SK-N-SH (cell line): ENCODE results near the gene NME8. TPM values are rescaled to one million over a fixed set of nuclear protein-coding genes. Genes with fewer than 3 reads are reported as not detected.
A peak's percentile ranks its signal among the peaks of the same experiment; 100 is the strongest.

ENCODE experiments used
- CTCF ChIA-PET: fragments of 300-600, 350-600 bp; formaldehyde crosslinking; extraction: SDS; loops from one replicate; lab custom pipeline; 2021; lab: Yijun Ruan, JAX
- POLR2A ChIA-PET: fragments of 350-600 bp; sonication (Branson Sonifier 250); formaldehyde crosslinking; extraction: SDS; loops from one replicate; lab custom pipeline; 2020; ENCODE audit warnings: antibody characterized with exemption, inconsistent platforms; lab: Yijun Ruan, JAX
- DNase-seq: peaks from one replicate; pipeline ENCODE4 v3.0.0; 2012
- H2AFZ ChIP-seq: fragments of 200-600 bp; sonication (generic); 2 replicates; pipeline ENCODE4 v1.8.1; 2016; ENCODE audit warnings: antibody characterized with exemption, mild to moderate bottlenecking, low read depth
- H3F3A ChIP-seq: fragments of 200-600 bp; sonication (generic); replicated peaks from 2 replicates; pipeline ENCODE3; 2016; ENCODE audit warnings: antibody characterized with exemption, mild to moderate bottlenecking; ENCODE audit not compliant: insufficient read depth
- H3K27ac ChIP-seq, 2 experiments: fragments of 200-500 bp in 1 of 2; fragments of 200-600 bp in 1 of 2; sonication (Bioruptor generic) in 1 of 2; sonication (generic), shearing (Covaris generic) in 1 of 2; 2 replicates each; pipeline versions ENCODE4 v1.5.1 to v1.6.1; 2014 to 2016; ENCODE audit warnings: low read depth in 2 of 2, inconsistent platforms in 1 of 2, low read length in 1 of 2, mild to moderate bottlenecking in 1 of 2, mixed read lengths in 1 of 2
- H3K27me3 ChIP-seq: fragments of 200-600 bp; sonication (generic), shearing (Covaris generic); 2 replicates; pipeline ENCODE4 v1.6.1; 2016; ENCODE audit warnings: mixed run types; ENCODE audit not compliant: insufficient read depth
- H3K36me3 ChIP-seq, 2 experiments: fragments of 200-500 bp in 1 of 2; fragments of 200-600 bp in 1 of 2; sonication (Bioruptor generic) in 1 of 2; sonication (generic) in 1 of 2; replicated peaks in 1 of 2; 2 replicates each; pipeline versions ENCODE3 to v1.5.1; 2014 to 2016; ENCODE audit warnings: low read length in 1 of 2, mild to moderate bottlenecking in 1 of 2; ENCODE audit not compliant: insufficient read depth in 2 of 2, control insufficient read depth in 1 of 2
- H3K4me1 ChIP-seq, 2 experiments: fragments of 200-500 bp in 1 of 2; fragments of 200-600 bp in 1 of 2; sonication (Bioruptor generic) in 1 of 2; sonication (generic), shearing (Covaris generic) in 1 of 2; 2 replicates each; pipeline versions ENCODE4 v1.5.1 to v1.6.1; 2014 to 2016; ENCODE audit warnings: low read depth in 1 of 2, low read length in 1 of 2, mixed run types in 1 of 2; ENCODE audit not compliant: insufficient read depth in 2 of 2, control insufficient read depth in 1 of 2
- H3K4me2 ChIP-seq: fragments of 200-600 bp; sonication (generic), shearing (Covaris generic); 2 replicates; pipeline ENCODE4 v1.6.1; 2017; ENCODE audit warnings: mixed run types
- H3K4me3 ChIP-seq, 2 experiments: fragments of 200-500 bp in 1 of 2; fragments of 200-600 bp in 1 of 2; sonication (Bioruptor generic) in 1 of 2; sonication (generic), shearing (Covaris generic) in 1 of 2; 2 replicates each; pipeline versions ENCODE4 v1.5.1 to v1.8.1; 2014 to 2016; ENCODE audit warnings: low read depth in 2 of 2, inconsistent platforms in 1 of 2, low read length in 1 of 2, mild to moderate bottlenecking in 1 of 2, mixed read lengths in 1 of 2, moderate library complexity in 1 of 2
- H3K79me2 ChIP-seq: fragments of 200-600 bp; sonication (generic); 2 replicates; pipeline ENCODE4 v1.8.1; 2017; ENCODE audit warnings: mild to moderate bottlenecking; ENCODE audit not compliant: insufficient read depth
- H3K9ac ChIP-seq: fragments of 200-600 bp; sonication (generic); 2 replicates; pipeline ENCODE4 v1.6.1; 2017; ENCODE audit warnings: mixed run types
- H3K9me2 ChIP-seq: fragments of 200-600 bp; sonication (generic); 2 replicates; pipeline ENCODE4 v1.6.1; 2017; ENCODE audit warnings: mixed run types
- H3K9me3 ChIP-seq: fragments of 200-600 bp; sonication (generic); 2 replicates; pipeline ENCODE4 v1.6.1; 2017; ENCODE audit warnings: mixed run types, mild to moderate bottlenecking, moderate library complexity
- H4K20me1 ChIP-seq: fragments of 200-600 bp; sonication (generic); 2 replicates; pipeline ENCODE4 v1.6.1; 2017; ENCODE audit warnings: mild to moderate bottlenecking, mixed run types; ENCODE audit not compliant: insufficient read depth
- EP300 ChIP-seq, 2 experiments: IDR thresholded peaks; 2 replicates each; pipeline versions ENCODE4 v1.4.0 to v1.6.1; 2012; ENCODE audit warnings: borderline replicate concordance in 1 of 2, low read depth in 1 of 2, low read length in 1 of 2
- FOXJ3 ChIP-seq: sonication (generic); formaldehyde crosslinking; IDR thresholded peaks from 2 replicates; pipeline ENCODE4 v1.5.1; 2020; ENCODE audit warnings: mild to moderate bottlenecking, missing genetic modification reagents
- FOXM1 ChIP-seq: IDR thresholded peaks from 2 replicates; pipeline ENCODE4 v1.4.0; 2012; ENCODE audit warnings: low read depth, mild to moderate bottlenecking
- GABPA ChIP-seq: IDR thresholded peaks from 2 replicates; pipeline ENCODE4 v1.4.0; 2012; ENCODE audit warnings: low read depth, mild to moderate bottlenecking
- JUND ChIP-seq: IDR thresholded peaks from 2 replicates; pipeline ENCODE4 v1.4.0; 2012
- MEF2A ChIP-seq: IDR thresholded peaks from 2 replicates; pipeline ENCODE4 v1.4.0; 2012; ENCODE audit warnings: low read depth, borderline replicate concordance
- NRF1 ChIP-seq: IDR thresholded peaks from 2 replicates; pipeline ENCODE4 v1.6.1; 2012; ENCODE audit warnings: low read depth, mild to moderate bottlenecking, low read length
- PBX3 ChIP-seq: IDR thresholded peaks from 2 replicates; pipeline ENCODE4; 2012
- POLR2AphosphoS5 ChIP-seq: IDR thresholded peaks from 2 replicates; pipeline ENCODE4 v1.6.1; 2012; ENCODE audit warnings: low read depth, low read length
- RAD21 ChIP-seq: IDR thresholded peaks from 2 replicates; pipeline ENCODE4 v1.6.1; 2012; ENCODE audit warnings: mild to moderate bottlenecking, low read length
- RCOR1 ChIP-seq: fragments of 150-350 bp; IDR thresholded peaks from 2 replicates; pipeline ENCODE4 v1.6.1; 2017; ENCODE audit warnings: antibody characterized with exemption, low read length
- RFX5 ChIP-seq: IDR thresholded peaks from 2 replicates; pipeline ENCODE4 v1.6.1; 2012; ENCODE audit warnings: mild to moderate bottlenecking, improper control_type of control experiment, low read length
- RXRA ChIP-seq: IDR thresholded peaks from 2 replicates; pipeline ENCODE4 v1.4.0; 2012; ENCODE audit warnings: low read depth, mild to moderate bottlenecking, borderline replicate concordance
- SIN3A ChIP-seq: IDR thresholded peaks from 2 replicates; pipeline ENCODE4 v1.6.1; 2012; ENCODE audit warnings: low read depth, mild to moderate bottlenecking, low read length, moderate library complexity, borderline replicate concordance
- TCF12 ChIP-seq: IDR thresholded peaks from 2 replicates; pipeline ENCODE4 v1.4.0; 2012
- WGBS: methylation state at CpG from one replicate; pipeline ENCODE4 v1.1.6; 2017; ENCODE audit warnings: low lambda C conversion rate; 5-methylcytosine and 5-hydroxymethylcytosine counted together
- polyA plus RNA-seq, 3 experiments: library from polyadenylated mRNA; depleted of rRNA; stranded (reverse); fragments of >200 nt; gene quantifications; 2 replicates each; pipeline ENCODE4 v1.2.3, GENCODE V29; 2012
- TF ChIP-seq, protein P1 (sequence below): fragments of 150-350 bp; IDR thresholded peaks from 2 replicates; pipeline ENCODE4 v1.6.1; 2016; ENCODE audit warnings: mild to moderate bottlenecking, low read depth, low read length

Gene NME8
- polyA plus RNA-seq, 1 of the 3 experiments (the other 2 are of a cell fraction): not detected

DNA sequence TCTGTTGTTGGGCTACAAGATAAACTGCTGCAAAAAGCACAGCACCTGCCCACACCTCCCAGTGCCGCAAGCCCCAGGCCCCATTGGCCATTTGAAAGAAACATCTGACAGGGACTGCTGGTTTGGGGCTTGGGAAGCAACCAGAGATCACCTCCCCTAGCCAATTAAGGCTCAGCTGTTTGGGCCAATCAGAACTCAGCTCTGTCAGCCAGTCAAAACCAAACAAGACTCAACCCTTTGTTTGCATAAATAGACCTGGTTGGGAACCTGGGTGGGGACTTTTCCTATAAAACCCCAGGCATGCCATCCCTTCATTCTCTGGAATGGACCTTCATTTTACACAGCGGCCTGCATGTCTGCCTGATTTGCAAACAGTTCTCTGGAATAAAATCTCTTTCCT, 17.2 kb upstream of the NME8 start:
- ChIA-PET CTCF (interaction anchor here (1.0 to 5.4 kb wide), 8 partner anchors 11 to 623 kb away, joined by 3 to 116 read pairs (median 7); no protein-coding TSS in a partner anchor), POLR2A (no interaction called here)
- Histone ChIP-seq H3K9ac (no peak overlapping the region), H3K36me3 (no peaks in the 10 kb centered on the region), H3K27me3 (no peaks in the 10 kb centered on the region), H4K20me1 (no peaks in the 10 kb centered on the region), H3K9me2 (peaks cover 3% of the 10 kb centered on the region; the same call in 1 of the 2 replicates), H3K4me2 (no peak overlapping the region), H3K4me1 (peaks cover 0 to 9% of the 10 kb centered on the region in 2 experiments; a peak in 1 of 4 replicates), H3F3A (no peaks in the 10 kb centered on the region), H3K79me2 (no peaks in the 10 kb centered on the region), H3K27ac (no peak overlapping the region), H3K4me3 (no peak overlapping the region), H3K9me3 (no peaks in the 10 kb centered on the region), H2AFZ (no peak overlapping the region)
- no peak for DNase-seq
- TF ChIP-seq NRF1 (no peak), RCOR1 (no peak), EP300 (IDR thresholded peaks at IDR 0.05; ENCODE audit: borderline replicate concordance in 1 of 2, low read depth in 1 of 2, low read length in 1 of 2) (no peak), GABPA (no peak), MEF2A (no peak), POLR2AphosphoS5 (no peak), FOXM1 (no peak), SIN3A (no peak), PBX3 (no peak), RFX5 (no peak), RXRA (no peak), FOXJ3 (CRISPR knock-in tag) (no peak), JUND (no peak), TCF12 (no peak)
- TF ChIP-seq, protein P1, sequence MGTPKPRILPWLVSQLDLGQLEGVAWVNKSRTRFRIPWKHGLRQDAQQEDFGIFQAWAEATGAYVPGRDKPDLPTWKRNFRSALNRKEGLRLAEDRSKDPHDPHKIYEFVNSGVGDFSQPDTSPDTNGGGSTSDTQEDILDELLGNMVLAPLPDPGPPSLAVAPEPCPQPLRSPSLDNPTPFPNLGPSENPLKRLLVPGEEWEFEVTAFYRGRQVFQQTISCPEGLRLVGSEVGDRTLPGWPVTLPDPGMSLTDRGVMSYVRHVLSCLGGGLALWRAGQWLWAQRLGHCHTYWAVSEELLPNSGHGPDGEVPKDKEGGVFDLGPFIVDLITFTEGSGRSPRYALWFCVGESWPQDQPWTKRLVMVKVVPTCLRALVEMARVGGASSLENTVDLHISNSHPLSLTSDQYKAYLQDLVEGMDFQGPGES: no peak
- 36% methylated on average over 2 of the region's 2 CpGs for WGBS

GRCh38 chr7:37832194-37832593, 16.2 kb upstream of the NME8 start:
- no peak overlapping the region for H3K9ac ChIP-seq
- no peaks in the 10 kb centered on the region for H4K20me1 ChIP-seq
- no peaks in the 10 kb centered on the region for H3K79me2 ChIP-seq
- H3K36me3 ChIP-seq: no peaks in the 10 kb centered on the region
- peaks cover 3% of the 10 kb centered on the region; the same call in 1 of the 2 replicates for H3K9me2 ChIP-seq
- H3K27me3 ChIP-seq: no peaks in the 10 kb centered on the region
- H3K4me3 ChIP-seq: no peak overlapping the region
- no peak overlapping the region for H2AFZ ChIP-seq
- no peaks in the 10 kb centered on the region for H3F3A ChIP-seq
- WGBS: 19% methylated on average over 4 of the region's 4 CpGs
- peaks cover 0 to 9% of the 10 kb centered on the region in 2 experiments; a peak in 1 of 4 replicates for H3K4me1 ChIP-seq
- H3K27ac ChIP-seq: no peak overlapping the region
- TF ChIP-seq RAD21 (peak; percentile 35), RFX5 (no peak)
- H3K4me2 ChIP-seq: no peak overlapping the region
- CTCF ChIA-PET: interaction anchor here (0.9 to 5.4 kb wide), 16 partner anchors 10 to 1406 kb away, joined by 3 to 116 read pairs (median 7); partner anchors contain the start of gene ELMO1
- DNase-seq: peak; percentile 26
- no peaks in the 10 kb centered on the region for H3K9me3 ChIP-seq
- POLR2A ChIA-PET: no interaction called here
